HG03095 (cell line): ENCODE results near the gene SPINK8.
"Not testable (repeated sequence)": the region's sequence is repeated elsewhere in the genome, so short reads cannot be mapped to it uniquely, and the experiment has no call there.

Source experiments
- ATAC-seq: cut with Tn5 transposase; IDR thresholded peaks from one replicate; pipeline ENCODE4 v1.9.1; 2021; ENCODE audit warnings: moderate library complexity; ENCODE audit not compliant: unreplicated experiment

The SPINK8 gene

DNA sequence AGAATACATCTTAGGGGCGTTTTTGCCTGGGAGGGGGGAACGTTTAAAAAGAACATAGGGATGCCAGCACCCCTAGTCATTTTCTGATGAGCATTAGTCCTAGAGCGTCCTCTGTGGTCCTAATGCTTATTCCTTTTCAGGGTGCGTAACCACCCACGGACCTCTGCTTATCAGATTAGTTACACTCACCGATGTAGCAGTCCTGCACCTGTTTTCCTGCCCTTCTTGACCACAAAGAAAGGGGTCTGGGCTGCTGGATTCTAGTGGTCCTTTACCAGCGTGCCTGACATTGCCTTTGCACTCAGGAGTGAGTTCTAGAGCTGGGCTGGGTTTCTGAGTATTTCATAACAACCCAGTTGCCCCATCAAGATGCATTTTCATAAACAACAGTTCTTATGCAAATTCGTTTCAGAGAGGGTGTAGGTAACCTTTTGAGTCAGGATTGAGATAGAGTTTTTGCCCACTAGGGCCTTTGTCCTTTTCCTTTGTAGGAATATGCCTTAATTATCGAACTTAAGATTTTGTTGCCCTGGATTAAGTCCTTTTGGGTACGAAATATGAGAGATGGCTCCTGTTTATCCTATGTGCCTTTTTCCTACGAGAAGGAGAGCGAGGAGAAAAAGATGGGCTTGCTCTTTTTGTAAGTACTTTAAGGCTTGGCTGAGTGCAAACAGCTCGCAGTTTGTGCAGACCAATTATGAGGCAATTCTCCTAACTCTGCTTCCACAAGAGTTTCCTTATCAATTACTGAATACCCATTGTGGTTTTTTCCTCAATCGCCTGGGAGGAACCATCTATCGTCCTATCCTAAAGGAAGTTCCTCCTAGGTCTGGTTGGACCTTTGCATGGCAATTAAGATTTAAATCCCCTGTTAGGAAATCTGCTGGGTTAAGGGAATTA is at the start of gene SPINK8:
TSS of gene SPINK8 (minus strand) at position 316 of the 900 bp plus-strand sequence. CDS start 5,320 bp downstream, outside the sequence.
- not testable (repeated sequence) for ATAC-seq

DNA sequence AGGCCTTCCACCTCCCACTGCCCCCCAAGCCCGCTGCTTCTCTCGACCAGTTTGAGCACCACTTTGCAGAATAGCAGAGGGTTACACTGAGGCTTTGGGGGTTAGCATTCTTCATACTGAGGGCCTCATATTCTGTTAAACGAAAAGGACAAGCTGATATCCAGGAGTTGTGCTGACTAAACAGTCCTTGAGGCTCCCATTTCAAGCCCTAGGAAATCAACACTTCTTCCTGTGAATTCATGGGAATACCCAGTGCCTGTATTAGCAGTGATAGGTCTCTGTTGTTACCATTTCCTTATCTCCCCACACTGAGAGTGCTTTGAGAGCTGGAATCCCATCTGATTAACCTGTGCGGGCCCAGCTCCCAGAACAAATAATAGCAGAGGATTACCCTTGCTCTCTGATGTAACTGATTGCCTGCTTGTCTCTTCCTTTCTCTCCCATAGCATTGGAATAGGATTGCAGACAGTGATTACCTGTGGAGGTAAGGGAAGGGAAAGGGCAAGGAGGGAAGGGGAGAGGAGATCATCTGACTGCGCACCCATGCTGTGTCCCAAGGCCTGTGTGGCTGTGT is 39.5 kb upstream of the SPINK8 start:
- ATAC-seq, result no peak

DNA sequence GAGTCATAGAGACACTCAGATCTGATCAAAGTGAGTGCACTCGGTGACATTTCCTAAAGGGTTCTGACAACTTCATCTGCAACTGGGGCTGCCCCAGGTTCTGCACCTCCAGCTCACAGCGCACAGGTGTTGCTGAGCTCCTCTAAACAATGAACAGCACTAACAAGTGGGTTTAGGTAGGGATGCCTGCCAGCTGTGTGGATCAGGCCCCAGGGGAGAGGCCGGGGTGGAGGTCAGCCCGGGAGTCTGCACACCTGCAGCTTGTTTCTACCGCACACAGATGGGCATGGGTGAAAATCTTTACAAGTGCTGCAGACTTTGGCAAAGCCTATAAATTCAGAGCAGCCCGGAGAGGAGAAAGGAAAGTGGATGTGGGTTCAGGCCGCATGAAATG is 38.9 kb upstream of the SPINK8 start:
- ATAC-seq, result no peak

DNA sequence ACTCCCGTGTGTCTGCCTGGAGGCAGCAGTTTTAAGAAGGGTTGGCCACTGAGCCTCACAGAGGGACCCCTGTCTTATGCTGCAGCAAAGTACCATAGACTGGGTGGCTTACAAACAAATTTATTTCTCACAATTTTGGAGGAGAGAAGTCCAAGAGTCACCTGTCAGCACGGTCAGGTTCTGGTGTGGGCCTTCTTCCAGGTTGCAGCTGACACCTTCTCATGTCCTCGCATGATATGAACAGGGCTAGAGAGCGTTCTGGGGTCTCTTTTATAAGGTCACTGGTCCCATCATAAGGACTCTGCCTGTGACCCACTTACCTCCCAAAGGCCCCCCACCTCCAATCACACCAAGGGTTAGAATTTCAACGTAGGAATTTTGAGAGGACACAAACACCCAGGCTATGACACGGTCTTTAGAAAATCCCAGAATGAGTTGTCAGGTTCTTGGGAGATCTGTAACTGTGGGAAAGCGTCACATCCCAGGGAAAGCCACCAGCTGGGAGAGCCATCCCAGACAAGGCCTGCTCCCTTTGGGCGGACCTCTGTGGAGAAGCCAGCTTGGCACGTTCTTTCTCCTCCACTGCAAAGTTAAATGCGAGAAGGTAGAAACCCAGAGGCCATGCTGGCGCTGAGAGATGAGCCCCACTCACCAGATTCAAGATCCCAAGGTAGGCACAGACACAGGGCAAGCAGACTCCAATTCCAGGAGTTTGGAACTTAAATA is 38.4 kb upstream of the SPINK8 start, which contains the start of gene FBXW12:
TSS of gene FBXW12 (plus strand) at position 569 of the 726 bp plus-strand sequence. CDS start 549 bp downstream, outside the sequence.
- no peak for ATAC-seq

DNA sequence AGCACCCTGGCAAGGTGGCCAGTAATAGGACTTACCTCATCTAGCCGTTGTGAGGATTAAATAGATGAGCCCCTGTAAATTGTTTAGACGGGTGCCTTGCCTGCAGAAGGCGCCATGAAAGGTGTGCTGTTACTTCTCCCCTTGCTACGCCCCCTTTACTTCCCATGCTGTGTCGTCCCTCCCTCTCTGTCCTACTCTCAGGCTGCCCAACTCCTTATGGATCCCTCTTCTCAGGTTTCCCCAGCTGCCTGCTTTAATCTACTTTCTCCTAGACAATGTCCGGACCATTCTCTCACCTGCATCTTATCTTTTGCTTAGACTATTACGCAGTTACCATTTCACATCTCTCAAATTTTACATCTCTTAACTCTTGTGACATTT is 36.9 kb upstream of the SPINK8 start:
- no peak for ATAC-seq

DNA sequence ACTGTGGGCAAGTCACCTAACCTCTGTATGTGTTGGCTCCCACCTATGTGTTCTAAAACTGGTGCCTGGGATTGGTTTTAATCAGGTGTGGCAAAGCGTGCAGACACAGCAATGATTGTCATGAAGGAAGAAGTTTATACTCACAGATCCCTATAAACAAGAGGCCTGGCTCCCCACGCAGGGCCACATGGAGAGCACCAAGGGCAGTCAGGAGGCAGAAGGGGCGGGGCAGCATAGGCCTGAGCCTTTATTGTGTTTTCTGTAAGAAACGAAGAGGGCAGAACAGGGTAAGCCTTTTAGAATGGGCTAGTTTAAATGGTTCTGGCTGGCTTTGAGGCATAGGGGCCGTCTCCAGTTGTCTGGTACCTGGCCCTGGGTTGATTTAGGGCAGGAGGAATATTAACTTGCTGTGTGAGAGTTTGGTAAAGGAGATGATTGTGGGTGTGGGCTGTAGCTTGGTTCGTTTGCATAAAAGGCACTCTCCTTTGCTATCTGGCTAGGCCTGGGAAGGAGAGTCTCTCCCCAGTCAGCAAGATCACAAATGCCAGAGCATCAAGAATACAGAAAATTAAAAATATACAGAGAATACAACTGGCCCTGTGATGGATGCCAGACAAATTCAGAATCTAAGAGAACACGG is 36.4 kb upstream of the SPINK8 start:
- no peak for ATAC-seq

DNA sequence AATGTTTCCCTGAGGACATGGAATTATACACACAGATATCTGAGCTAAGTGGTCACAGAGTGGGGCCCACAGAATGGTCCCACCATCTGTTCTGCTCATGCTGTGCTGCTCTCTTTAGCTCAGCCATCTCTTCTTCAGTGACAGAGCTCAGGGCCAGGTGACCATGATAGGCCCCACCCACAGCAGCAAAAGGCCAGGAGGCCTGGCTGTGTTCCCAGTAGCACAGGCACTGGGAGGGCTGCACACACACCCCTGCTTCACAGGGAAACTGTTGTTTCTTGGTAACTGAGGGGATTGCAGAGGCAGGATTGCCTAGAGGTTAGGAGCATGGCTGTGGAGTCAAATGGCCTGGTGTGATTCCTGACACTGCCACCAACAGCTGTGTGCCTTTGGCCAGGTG is 33.7 kb upstream of the SPINK8 start:
- no peak for ATAC-seq

DNA sequence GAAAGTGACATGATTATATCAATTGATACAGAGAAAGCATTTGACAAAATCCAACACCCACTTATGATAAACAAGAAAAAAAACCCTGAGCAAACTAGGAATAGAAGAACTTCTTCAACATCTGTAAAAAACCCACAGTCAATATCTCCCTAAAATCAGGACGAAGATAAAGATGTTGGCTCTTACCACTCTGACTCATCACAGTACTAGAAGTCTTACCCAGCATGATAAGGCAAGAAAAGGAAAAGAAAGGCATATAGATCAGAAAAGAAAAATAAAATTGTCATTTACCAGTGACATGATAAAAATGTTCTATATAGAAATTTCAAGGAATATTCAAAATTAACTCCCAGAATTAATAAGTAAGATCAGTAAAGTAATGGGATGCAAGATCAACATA is 31.4 kb upstream of the SPINK8 start:
- ATAC-seq, result no peak

DNA sequence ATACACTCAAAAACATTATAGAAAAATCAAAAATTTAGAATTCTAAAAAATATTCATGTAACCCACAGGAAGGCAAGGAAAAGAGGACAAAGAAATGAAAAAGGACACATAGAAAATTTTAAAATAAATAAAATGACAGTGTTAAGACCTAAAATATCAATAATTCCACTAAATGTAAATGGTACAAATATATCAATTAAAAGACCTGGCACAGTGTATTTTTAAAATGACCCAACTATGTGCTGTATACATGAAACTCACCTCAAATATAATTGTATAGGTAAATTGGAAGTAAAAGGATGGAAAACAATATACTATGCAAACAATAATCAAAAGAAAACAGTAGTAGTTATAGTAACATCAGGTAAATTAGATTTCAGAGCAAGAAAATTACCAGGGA is 28.5 kb upstream of the SPINK8 start:
- ATAC-seq, result no peak

DNA sequence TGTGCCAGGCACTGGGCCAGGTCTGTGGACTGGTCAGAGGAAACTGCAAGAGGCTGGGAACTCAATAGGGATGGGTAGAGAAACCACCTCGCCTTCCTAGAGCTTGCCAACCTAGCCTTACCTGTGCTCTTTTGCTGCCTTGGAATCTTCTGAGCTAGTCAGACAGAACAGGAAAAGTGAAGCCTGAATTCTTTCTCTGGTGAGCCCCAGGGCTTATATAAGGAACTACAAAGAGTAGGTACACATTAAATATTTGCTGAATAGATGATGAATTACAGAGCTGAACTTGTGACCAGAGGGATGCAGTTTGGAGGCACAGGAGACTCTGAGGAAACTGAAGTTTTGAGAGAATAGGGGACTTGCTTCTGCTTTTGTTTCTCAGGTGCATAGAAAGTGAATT is 23.0 kb upstream of the SPINK8 start:
- ATAC-seq, result no peak

DNA sequence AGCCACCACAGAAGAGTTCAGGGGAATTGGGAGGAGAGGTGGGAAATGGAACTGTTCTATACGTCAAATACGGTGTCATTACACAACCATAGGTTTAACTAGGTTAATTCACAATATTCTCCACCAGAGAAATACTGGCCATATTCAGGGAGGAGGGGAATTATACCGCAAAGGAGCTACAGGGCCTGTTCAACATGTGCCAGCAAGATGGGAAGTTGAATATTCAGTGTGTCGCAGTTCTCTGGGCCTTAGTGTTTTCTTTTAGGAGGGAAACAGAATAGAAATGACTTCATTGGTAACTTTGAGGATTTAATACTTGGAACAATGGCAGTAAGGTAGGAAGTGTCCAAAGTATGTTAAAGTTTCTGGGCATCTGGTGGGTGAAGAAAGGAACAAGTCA is 20.5 kb upstream of the SPINK8 start:
- no peak for ATAC-seq

DNA sequence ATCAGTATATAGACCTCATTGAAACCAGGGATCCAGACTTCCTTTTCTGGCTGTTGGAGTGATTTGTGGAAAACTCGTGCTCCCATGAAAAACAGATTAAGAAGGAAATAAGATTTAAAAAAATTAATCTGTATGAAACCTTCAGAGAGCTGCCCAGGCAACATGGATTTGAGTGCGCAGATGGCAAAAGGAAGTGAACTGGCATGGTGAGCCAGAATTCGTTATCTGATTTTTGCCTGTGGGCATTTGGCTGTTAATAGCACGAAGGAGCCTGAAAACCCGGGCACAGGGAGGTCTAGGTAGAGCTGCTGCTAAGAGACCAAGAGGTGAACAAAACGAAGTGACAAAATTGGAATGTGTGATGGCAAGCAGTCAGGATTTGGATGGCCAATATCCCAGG is 19.1 kb upstream of the SPINK8 start:
- no peak for ATAC-seq

DNA sequence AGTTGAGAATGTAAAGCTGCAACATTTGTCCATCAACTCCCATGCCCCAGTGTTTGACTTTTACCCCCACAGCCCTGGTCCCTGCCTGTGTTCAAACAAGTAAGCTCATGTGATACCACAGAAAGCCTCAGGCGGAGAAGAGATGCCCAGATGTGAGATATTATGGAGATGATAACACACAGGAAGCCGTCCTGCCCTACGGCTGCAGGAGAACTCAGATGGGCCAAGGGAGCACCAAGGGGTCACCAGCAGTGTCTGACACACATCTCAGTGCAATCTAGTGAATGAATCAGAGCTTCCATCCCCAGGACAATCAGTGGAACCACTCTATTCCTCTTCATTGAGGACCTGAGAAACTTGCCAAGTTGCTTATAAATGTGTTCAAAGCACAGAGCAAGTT is 14.0 kb upstream of the SPINK8 start:
- no peak for ATAC-seq

DNA sequence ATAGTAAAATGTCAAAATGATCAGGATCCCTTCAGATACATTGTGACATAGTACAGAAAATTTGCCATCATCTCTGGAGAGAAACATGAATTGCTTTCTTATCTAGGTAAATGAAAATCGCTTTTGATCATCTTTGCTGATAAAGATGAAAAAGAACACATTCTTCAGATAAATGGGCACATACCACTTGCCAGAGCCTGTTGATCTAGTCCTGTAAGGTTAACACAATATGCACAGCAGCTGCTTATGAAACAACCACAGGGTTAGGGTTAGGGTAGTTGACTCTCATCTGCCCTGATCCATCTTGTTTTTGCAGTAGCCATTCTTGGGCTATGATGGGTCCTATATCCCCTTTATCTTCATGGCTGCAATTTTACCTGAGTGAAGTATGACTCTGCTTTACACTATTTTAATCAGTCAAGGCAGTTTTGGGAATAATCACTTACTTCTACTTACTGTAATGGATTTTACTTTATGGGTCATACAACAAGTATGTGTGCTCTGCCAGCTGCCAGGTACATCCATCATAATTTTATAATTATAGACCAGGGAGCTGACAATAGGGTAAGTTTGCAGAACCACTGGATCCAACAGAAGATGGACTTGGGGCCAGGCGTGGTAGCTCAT is 12.6 kb upstream of the SPINK8 start:
- no peak for ATAC-seq

DNA sequence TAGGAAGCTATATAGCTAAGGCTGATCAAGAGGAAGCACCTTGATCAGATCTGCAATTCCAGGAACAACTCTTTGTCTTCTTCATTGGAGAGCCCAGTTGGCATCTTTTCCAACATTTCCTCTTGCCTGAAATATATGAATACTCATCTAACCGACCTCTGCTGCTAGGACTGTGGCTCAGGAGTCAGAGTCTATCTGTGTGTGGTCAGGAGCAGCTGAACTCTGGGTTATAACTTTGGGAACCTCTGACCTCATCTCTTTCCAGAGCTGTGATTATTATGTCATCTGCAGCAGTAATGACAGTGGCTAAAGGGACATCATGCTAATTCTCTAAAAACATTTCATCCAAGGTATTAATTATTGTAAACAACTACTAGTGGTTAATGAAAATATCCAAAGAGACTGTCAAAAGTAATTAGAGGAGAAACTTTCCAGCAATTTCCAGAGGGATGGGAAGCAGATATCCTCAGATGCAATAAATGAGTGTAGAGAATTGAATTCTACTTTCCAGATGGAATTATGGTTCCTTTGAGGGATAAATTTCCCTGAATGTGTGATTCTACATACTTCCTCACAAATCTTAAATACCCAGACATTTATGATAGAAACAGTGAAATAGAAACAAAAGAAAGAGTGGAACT is 11.5 kb upstream of the SPINK8 start:
- no peak for ATAC-seq

DNA sequence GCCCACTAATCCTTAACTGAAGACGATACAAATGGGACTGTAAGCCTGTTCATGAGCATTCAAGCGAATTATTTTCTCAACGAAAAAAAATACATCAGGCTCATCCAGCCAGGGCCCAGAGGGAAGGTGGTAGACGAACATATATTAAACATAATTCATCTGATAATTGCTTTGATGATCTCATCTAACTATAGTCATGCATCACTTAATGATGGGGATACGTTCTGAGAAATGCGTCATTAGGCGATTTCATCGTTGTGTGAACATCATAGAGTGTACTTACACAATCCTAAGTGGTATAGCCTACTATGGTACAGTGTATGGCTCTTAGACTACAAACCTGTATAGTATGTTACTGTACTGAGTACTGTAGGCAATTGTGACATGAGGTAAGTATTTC is 10.0 kb upstream of the SPINK8 start:
- ATAC-seq, result no peak

DNA sequence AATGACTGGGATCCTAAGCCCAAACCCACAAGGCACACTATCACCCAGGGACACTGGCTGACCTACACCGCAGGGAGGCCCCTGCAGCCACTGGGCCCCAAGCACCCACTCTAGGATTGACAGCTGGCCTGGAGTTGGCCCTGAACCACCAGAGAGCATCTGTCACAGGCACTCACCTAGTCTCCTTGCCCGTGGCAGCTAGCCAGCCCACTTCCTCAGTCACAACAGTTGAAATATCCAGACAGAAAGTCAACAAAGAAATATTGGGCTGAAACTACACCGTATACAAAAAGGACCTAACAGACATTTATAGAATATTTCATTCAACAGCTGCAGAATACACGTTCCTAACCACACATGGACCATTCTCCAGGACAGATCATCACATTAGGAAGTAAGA is 5.2 kb upstream of the SPINK8 start:
- no peak for ATAC-seq

DNA sequence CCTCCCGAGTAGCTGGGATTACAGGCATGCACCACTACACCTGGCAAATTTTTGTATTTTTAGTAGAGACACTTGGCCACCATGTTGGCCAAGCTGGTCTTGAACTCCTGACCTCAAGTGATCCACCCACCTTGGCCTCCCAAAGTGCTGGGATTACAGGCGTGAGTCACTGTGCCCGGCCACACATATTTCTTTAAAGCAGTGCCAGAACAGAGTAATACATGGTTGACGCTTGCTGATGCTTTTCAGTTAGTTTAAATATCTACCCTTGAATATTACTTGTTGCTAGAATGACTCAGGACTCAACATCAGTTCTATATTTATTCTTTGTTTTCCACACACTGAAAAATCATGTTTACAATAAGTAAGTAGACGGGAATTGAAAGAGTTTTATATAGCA is 4.1 kb upstream of the SPINK8 start:
- not testable (repeated sequence) for ATAC-seq

DNA sequence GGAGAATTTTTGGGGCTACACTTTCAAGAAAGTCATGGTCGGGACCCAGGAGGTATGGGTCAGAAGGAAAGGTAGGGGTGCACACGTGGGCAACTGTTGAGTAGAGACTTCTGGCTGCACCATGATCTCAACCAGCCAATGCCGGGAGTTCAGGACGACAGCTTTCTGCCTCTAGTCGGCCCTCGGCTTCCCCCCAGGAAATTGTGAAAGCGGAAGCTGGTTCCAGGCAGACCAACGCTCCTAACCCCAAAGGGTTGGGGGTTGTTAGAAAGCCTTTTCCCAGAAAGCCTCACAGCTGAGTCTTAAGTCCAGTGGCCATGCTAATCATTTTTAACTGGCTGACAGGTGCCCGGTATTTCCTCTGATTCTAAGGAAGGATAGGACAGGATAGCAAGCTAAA is 1.8 kb upstream of the SPINK8 start:
- ATAC-seq, result not testable (repeated sequence)

DNA sequence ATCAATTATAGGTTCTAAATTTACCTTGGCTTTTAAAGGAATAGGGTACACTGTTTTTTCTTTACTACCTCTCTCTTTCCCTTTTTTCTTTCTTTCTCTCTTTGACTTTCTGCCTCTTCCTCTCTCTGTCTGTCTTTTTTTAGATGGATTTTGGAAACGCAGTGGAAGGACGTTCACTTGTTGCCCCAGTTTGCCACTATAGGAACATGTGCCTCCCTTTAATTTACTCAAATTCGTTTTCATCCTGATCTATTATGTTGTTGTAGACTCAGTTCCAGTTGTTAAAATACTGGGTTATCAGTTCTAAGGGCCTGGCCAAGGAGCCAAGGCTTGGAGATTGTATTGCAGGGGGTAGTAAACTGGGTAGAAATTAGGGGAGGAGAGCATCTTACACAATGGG is 1.1 kb upstream of the SPINK8 start:
- no peak for ATAC-seq
